GM19240 (cell line): Measurements from ENCODE around the gene ZFP90.

Experiments used
- DNase-seq: peaks from one replicate; pipeline ENCODE4 v3.0.0; 2011; ENCODE audit warnings: low spot score; ENCODE audit not compliant: insufficient read length

Gene ZFP90

GRCh38 chr16:68577352-68577853 lies 38.3 kb downstream of the ZFP90 start:
- no peak for DNase-seq

GRCh38 chr16:68590201-68590994 lies 51.3 kb downstream of the ZFP90 start:
- peak; percentile 11 for DNase-seq

GRCh38 chr16:68592466-68593337 lies 53.6 kb downstream of the ZFP90 start:
- DNase-seq = no peak

GRCh38 chr16:68596266-68596665 lies 57.2 kb downstream of the ZFP90 start:
- no peak for DNase-seq

GRCh38 chr16:68599586-68599985 lies 60.5 kb downstream of the ZFP90 start:
- no peak for DNase-seq

GRCh38 chr16:68605746-68606145 lies 66.7 kb downstream of the ZFP90 start:
- no peak for DNase-seq

GRCh38 chr16:68607443-68607842 lies 68.4 kb downstream of the ZFP90 start:
- no peak for DNase-seq

- no peak for DNase-seq
Measured at GRCh38 chr16:68608330-68608729, 69.2 kb downstream of the ZFP90 start.

GRCh38 chr16:68612996-68613395 lies 73.9 kb downstream of the ZFP90 start:
- no peak for DNase-seq

GRCh38 chr16:68617734-68618133 lies 78.6 kb downstream of the ZFP90 start:
- no peak for DNase-seq
